Skeletal muscle tissue (tissue), 4 donors: ENCODE measurements around the gene LRBA. TPM values are rescaled to one million over a fixed set of nuclear protein-coding genes. Genes with fewer than 3 reads are reported as not detected.

Experiments
- H3K27ac ChIP-seq: one replicate; pipeline ENCODE4 v1.7.0; 2013; ENCODE audit warnings: mild to moderate bottlenecking, low read depth, low read length, inconsistent platforms
- H3K27me3 ChIP-seq, 3 donors: one replicate each; pipeline ENCODE4 v1.7.0; 2013; ENCODE audit warnings: low read length in 3 of 3; ENCODE audit not compliant: control insufficient read depth in 3 of 3, insufficient read depth in 3 of 3
- H3K36me3 ChIP-seq, 3 donors: one replicate each; pipeline ENCODE4 v1.7.0; 2013; ENCODE audit warnings: low read length in 3 of 3; ENCODE audit not compliant: control insufficient read depth in 3 of 3, insufficient read depth in 3 of 3
- H3K4me1 ChIP-seq, 3 donors: one replicate each; pipeline ENCODE4 v1.7.0; 2013; ENCODE audit warnings: low read length in 3 of 3, mild to moderate bottlenecking in 3 of 3; ENCODE audit not compliant: control insufficient read depth in 3 of 3, insufficient read depth in 3 of 3
- H3K4me3 ChIP-seq, 3 donors: one replicate each; pipeline ENCODE4 v1.7.0; 2013; ENCODE audit warnings: low read length in 3 of 3
- H3K9ac ChIP-seq, 3 donors: one replicate each; pipeline ENCODE4 v1.7.0; 2013; ENCODE audit warnings: low read length in 3 of 3, mild to moderate bottlenecking in 3 of 3, moderate library complexity in 2 of 3, low read depth in 1 of 3
- H3K9me3 ChIP-seq, 3 donors: one replicate each; pipeline ENCODE4 v1.7.0; 2013; ENCODE audit warnings: low read length in 3 of 3; ENCODE audit not compliant: control insufficient read depth in 3 of 3
- total RNA-seq: library from RNA; depleted of rRNA; stranded (reverse); fragments of >200 nt; gene quantifications from one replicate; pipeline ENCODE4 v1.2.3, GENCODE V29; 2014
- donor health status: Osteomylitis.

LRBA gene
- total RNA-seq, 1 donor from 2014 or later = 58.5 TPM

GRCh38 chr4:150255610-150256224, 759.4 kb downstream of the LRBA start:
- no peak overlapping the region for H3K9ac ChIP-seq
- H3K36me3 ChIP-seq = no peaks in the 10 kb centered on the region
- H3K27ac ChIP-seq = no peak overlapping the region
- no peaks in the 10 kb centered on the region for H3K9me3 ChIP-seq
- H3K4me1 ChIP-seq = no peaks in the 10 kb centered on the region
- H3K4me3 ChIP-seq = no peak overlapping the region
- H3K27me3 ChIP-seq = no peaks in the 10 kb centered on the region

- H3K4me1 ChIP-seq = no peaks in the 10 kb centered on the region
- H3K9ac ChIP-seq = no peak overlapping the region
- H3K27ac ChIP-seq = no peak overlapping the region
- H3K27me3 ChIP-seq = no peaks in the 10 kb centered on the region
- H3K4me3 ChIP-seq = no peak overlapping the region
- H3K9me3 ChIP-seq = no peaks in the 10 kb centered on the region
- H3K36me3 ChIP-seq = no peaks in the 10 kb centered on the region
These were observed 761.0 kb downstream of the LRBA start for GRCh38 chr4:150253965-150254630.

GRCh38 chr4:150253416-150253815, 761.7 kb downstream of the LRBA start:
- no peak overlapping the region for H3K4me3 ChIP-seq
- H3K9ac ChIP-seq = no peak overlapping the region
- no peaks in the 10 kb centered on the region for H3K27me3 ChIP-seq
- no peaks in the 10 kb centered on the region for H3K9me3 ChIP-seq
- H3K27ac ChIP-seq = no peak overlapping the region
- H3K36me3 ChIP-seq = no peaks in the 10 kb centered on the region
- no peaks in the 10 kb centered on the region for H3K4me1 ChIP-seq

- H3K9me3 ChIP-seq = no peaks in the 10 kb centered on the region
- H3K36me3 ChIP-seq = no peaks in the 10 kb centered on the region
- H3K27ac ChIP-seq = no peak overlapping the region
- no peaks in the 10 kb centered on the region for H3K27me3 ChIP-seq
- no peak overlapping the region for H3K4me3 ChIP-seq
- no peak overlapping the region for H3K9ac ChIP-seq
- H3K4me1 ChIP-seq = no peaks in the 10 kb centered on the region
These were observed 762.3 kb downstream of the LRBA start for GRCh38 chr4:150252741-150253140.

- no peak overlapping the region for H3K4me3 ChIP-seq
- no peaks in the 10 kb centered on the region for H3K36me3 ChIP-seq
- H3K27me3 ChIP-seq = no peaks in the 10 kb centered on the region
- H3K9me3 ChIP-seq = no peaks in the 10 kb centered on the region
- no peaks in the 10 kb centered on the region for H3K4me1 ChIP-seq
- no peak overlapping the region for H3K27ac ChIP-seq
- H3K9ac ChIP-seq = no peak overlapping the region
These were observed 762.8 kb downstream of the LRBA start for GRCh38 chr4:150252306-150252705.

- Histone ChIP-seq H3K36me3 (no peaks in the 10 kb centered on the region), H3K27me3 (no peaks in the 10 kb centered on the region), H3K27ac (no peak overlapping the region), H3K9me3 (no peaks in the 10 kb centered on the region), H3K4me3 (no peak overlapping the region), H3K9ac (no peak overlapping the region), H3K4me1 (no peaks in the 10 kb centered on the region)
These were observed 763.3 kb downstream of the LRBA start for GRCh38 chr4:150251752-150252190.

GRCh38 chr4:150250998-150251651, 764.0 kb downstream of the LRBA start:
- H3K27me3 ChIP-seq = no peaks in the 10 kb centered on the region
- H3K27ac ChIP-seq = no peak overlapping the region
- no peak overlapping the region for H3K9ac ChIP-seq
- no peaks in the 10 kb centered on the region for H3K9me3 ChIP-seq
- H3K36me3 ChIP-seq = no peaks in the 10 kb centered on the region
- H3K4me1 ChIP-seq = no peaks in the 10 kb centered on the region
- no peak overlapping the region for H3K4me3 ChIP-seq

- H3K4me3 ChIP-seq = no peak overlapping the region
- H3K4me1 ChIP-seq = no peaks in the 10 kb centered on the region
- H3K9me3 ChIP-seq = no peaks in the 10 kb centered on the region
- no peaks in the 10 kb centered on the region for H3K27me3 ChIP-seq
- no peak overlapping the region for H3K9ac ChIP-seq
- no peaks in the 10 kb centered on the region for H3K36me3 ChIP-seq
- no peak overlapping the region for H3K27ac ChIP-seq
These were observed 764.6 kb downstream of the LRBA start for GRCh38 chr4:150250293-150250997.

GRCh38 chr4:150248181-150248580, 766.9 kb downstream of the LRBA start:
- no peaks in the 10 kb centered on the region for H3K4me1 ChIP-seq
- H3K9ac ChIP-seq = no peak overlapping the region
- no peaks in the 10 kb centered on the region for H3K36me3 ChIP-seq
- no peaks in the 10 kb centered on the region for H3K9me3 ChIP-seq
- H3K27ac ChIP-seq = no peak overlapping the region
- H3K27me3 ChIP-seq = no peaks in the 10 kb centered on the region
- H3K4me3 ChIP-seq = no peak overlapping the region

GRCh38 chr4:150247184-150247583, 767.9 kb downstream of the LRBA start:
- no peaks in the 10 kb centered on the region for H3K4me1 ChIP-seq
- no peak overlapping the region for H3K9ac ChIP-seq
- H3K27ac ChIP-seq = no peak overlapping the region
- H3K27me3 ChIP-seq = no peaks in the 10 kb centered on the region
- H3K36me3 ChIP-seq = no peaks in the 10 kb centered on the region
- H3K9me3 ChIP-seq = no peaks in the 10 kb centered on the region
- H3K4me3 ChIP-seq = no peak overlapping the region
